Fibroblast of skin of left quadriceps (primary cell): ENCODE data around the gene SLC30A7.

Experiments
- DNase-seq, 2 experiments: peaks; one replicate each; pipeline ENCODE4 v3.0.0-alpha.2; 2013; ENCODE audit warnings: low read depth in 2 of 2

Gene SLC30A7

GRCh38 chr1:101025657-101026429, 130.0 kb downstream of the SLC30A7 start, which contains the start of gene DPH5:
TSS of gene DPH5 (minus strand) at chr1:101025784. CDS start at chr1:101025443, 341 bp downstream.
- DNase-seq = peak; percentile 81 to 82

- DNase-seq = no peak
These were observed 130.5 kb downstream of the SLC30A7 start for GRCh38 chr1:101026430-101026788.

GRCh38 chr1:101027194-101027772, 131.4 kb downstream of the SLC30A7 start:
- DNase-seq = no peak

GRCh38 chr1:101028466-101028865, 132.6 kb downstream of the SLC30A7 start:
- no peak for DNase-seq

- DNase-seq = no peak
These were observed 133.3 kb downstream of the SLC30A7 start for GRCh38 chr1:101029184-101029583.

- no peak for DNase-seq
These were observed 135.0 kb downstream of the SLC30A7 start for GRCh38 chr1:101030881-101031280.
